KMS-11 (cell line): ENCODE results near the gene THUMPD2.

Source experiments
- H2AFZ ChIP-seq: fragments of 200-600 bp; sonication (generic); 2 replicates; pipeline ENCODE4 v1.6.1; 2016; ENCODE audit warnings: antibody characterized with exemption, mixed run types, low read depth
- H3K27ac ChIP-seq: fragments of 200-600 bp; sonication (generic); 2 replicates; pipeline ENCODE4 v1.6.1; 2016; ENCODE audit warnings: mild to moderate bottlenecking, mixed run types
- H3K27me3 ChIP-seq: fragments of 200-600 bp; sonication (generic); 2 replicates; pipeline ENCODE4 v1.6.1; 2017; ENCODE audit warnings: mild to moderate bottlenecking, low read depth, mixed run types, moderate library complexity; ENCODE audit not compliant: insufficient read depth
- H3K36me3 ChIP-seq: fragments of 200-600 bp; sonication (generic); 2 replicates; pipeline ENCODE4 v1.6.1; 2017; ENCODE audit warnings: mild to moderate bottlenecking, mixed run types; ENCODE audit not compliant: insufficient read depth
- H3K4me1 ChIP-seq: fragments of 200-600 bp; sonication (generic); 2 replicates; pipeline ENCODE4 v1.6.1; 2016; ENCODE audit warnings: mild to moderate bottlenecking, low read depth, mixed run types; ENCODE audit not compliant: poor library complexity, severe bottlenecking
- H3K4me2 ChIP-seq: fragments of 200-600 bp; sonication (generic); 2 replicates; pipeline ENCODE4 v1.7.0; 2016; ENCODE audit warnings: mild to moderate bottlenecking, mixed run types
- H3K4me3 ChIP-seq: fragments of 200-600 bp; sonication (generic); IDR thresholded peaks from 2 replicates; pipeline ENCODE4 v1.6.1; 2017; ENCODE audit warnings: low read depth, low read length, mixed read lengths; ENCODE audit not compliant: insufficient read depth
- H3K79me2 ChIP-seq: fragments of 200-600 bp; sonication (generic); 2 replicates; pipeline ENCODE4 v1.6.1; 2016; ENCODE audit warnings: low read depth, mixed run types; ENCODE audit not compliant: insufficient read depth
- H3K9ac ChIP-seq: fragments of 200-600 bp; sonication (generic); 2 replicates; pipeline ENCODE4 v1.6.1; 2016; ENCODE audit warnings: mild to moderate bottlenecking, mixed run types
- H4K20me1 ChIP-seq: fragments of 200-600 bp; sonication (generic); 2 replicates; pipeline ENCODE4 v1.6.1; 2016; ENCODE audit warnings: mild to moderate bottlenecking, mixed run types; ENCODE audit not compliant: insufficient read depth
- TF ChIP-seq, protein P1 (sequence below): fragments of 200-600 bp; sonication (generic); conservative IDR thresholded peaks from 2 replicates; pipeline ENCODE4 v1.6.1; 2017; ENCODE audit warnings: low read depth, mild to moderate bottlenecking, antibody characterized with exemption, low read length, moderate library complexity, mixed read lengths

Gene THUMPD2, protein sequence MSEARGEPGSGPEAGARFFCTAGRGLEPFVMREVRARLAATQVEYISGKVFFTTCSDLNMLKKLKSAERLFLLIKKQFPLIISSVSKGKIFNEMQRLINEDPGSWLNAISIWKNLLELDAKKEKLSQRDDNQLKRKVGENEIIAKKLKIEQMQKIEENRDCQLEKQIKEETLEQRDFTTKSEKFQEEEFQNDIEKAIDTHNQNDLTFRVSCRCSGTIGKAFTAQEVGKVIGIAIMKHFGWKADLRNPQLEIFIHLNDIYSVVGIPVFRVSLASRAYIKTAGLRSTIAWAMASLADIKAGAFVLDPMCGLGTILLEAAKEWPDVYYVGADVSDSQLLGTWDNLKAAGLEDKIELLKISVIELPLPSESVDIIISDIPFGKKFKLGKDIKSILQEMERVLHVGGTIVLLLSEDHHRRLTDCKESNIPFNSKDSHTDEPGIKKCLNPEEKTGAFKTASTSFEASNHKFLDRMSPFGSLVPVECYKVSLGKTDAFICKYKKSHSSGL

DNA sequence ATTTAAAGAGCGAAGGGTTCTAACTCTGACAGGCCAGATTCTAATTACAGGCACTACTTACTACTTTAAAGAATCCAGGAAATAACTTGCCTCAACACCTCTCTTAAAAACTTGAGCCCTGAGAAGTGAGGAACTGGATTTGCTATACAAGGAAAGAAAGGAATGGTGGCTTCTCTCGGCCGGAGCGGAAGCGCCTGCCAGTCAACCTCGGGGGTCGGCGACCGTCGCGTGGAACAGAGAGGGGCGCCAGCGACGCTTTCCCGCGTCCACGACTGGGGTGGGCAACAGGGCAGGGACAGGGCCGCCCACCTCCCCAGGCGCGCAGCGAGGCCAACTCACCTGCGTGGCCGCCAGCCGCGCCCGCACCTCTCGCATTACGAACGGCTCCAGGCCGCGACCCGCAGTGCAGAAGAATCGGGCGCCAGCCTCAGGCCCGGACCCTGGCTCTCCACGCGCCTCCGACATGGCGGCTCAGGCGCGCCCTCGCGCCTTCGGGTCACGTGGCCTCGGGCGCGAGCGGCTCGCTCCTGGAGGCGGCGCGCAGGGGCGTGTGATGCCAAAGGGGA lies at the start of gene THUMPD2:
THUMPD2 (minus strand) TSS at position 484 of the 566 bp plus-strand sequence; CDS start at position 465, 19 bp downstream.
- H3K79me2 ChIP-seq, result peaks cover 52% of the 10 kb centered on the region
- no peaks in the 10 kb centered on the region for H3K27me3 ChIP-seq
- TF ChIP-seq, protein P1, sequence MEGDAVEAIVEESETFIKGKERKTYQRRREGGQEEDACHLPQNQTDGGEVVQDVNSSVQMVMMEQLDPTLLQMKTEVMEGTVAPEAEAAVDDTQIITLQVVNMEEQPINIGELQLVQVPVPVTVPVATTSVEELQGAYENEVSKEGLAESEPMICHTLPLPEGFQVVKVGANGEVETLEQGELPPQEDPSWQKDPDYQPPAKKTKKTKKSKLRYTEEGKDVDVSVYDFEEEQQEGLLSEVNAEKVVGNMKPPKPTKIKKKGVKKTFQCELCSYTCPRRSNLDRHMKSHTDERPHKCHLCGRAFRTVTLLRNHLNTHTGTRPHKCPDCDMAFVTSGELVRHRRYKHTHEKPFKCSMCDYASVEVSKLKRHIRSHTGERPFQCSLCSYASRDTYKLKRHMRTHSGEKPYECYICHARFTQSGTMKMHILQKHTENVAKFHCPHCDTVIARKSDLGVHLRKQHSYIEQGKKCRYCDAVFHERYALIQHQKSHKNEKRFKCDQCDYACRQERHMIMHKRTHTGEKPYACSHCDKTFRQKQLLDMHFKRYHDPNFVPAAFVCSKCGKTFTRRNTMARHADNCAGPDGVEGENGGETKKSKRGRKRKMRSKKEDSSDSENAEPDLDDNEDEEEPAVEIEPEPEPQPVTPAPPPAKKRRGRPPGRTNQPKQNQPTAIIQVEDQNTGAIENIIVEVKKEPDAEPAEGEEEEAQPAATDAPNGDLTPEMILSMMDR, result no peak
- H3K4me2 ChIP-seq, result peak within 1 kb of the TSS; percentile 73
- H3K27ac ChIP-seq, result peak within 1 kb of the TSS; percentile 77
- no peaks in the 10 kb centered on the region for H4K20me1 ChIP-seq
- no peaks in the 10 kb centered on the region; the same call in 1 of the 2 replicates for H3K36me3 ChIP-seq
- peak within 1 kb of the TSS; percentile 94 for H3K9ac ChIP-seq
- peak within 1 kb of the TSS; percentile 46 for H2AFZ ChIP-seq
- peaks cover 22% of the 10 kb centered on the region for H3K4me1 ChIP-seq
- H3K4me3 ChIP-seq, result peak within 1 kb of the TSS; percentile 85

DNA sequence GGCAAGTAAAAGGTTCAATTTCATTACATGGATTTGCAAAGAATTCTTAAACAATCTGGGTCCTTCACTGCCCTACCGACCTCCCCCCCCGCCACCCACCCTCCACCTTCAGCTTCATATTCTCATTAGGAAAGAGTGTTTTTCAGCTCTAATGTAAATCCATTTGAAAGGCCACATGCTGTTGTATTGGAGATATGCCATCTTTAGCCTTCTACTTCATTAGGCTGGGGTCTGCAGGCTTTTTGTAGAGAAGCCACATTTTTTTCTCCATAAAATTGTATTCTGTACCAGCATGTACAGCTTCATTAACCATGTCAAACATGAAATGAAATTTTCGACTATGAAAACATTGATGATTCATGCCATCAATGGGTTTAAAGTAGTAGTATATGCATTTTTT lies 42.8 kb upstream of the THUMPD2 start:
- no peaks in the 10 kb centered on the region for H3K36me3 ChIP-seq
- H2AFZ ChIP-seq, result no peak overlapping the region
- no peaks in the 10 kb centered on the region for H3K79me2 ChIP-seq
- H3K4me1 ChIP-seq, result no peaks in the 10 kb centered on the region
- no peak overlapping the region for H3K4me2 ChIP-seq
- no peaks in the 10 kb centered on the region for H3K27me3 ChIP-seq
- H3K27ac ChIP-seq, result no peak overlapping the region
- H4K20me1 ChIP-seq, result no peaks in the 10 kb centered on the region
- TF ChIP-seq, protein P1, result no peak
- no peak overlapping the region for H3K4me3 ChIP-seq
- H3K9ac ChIP-seq, result no peak overlapping the region

DNA sequence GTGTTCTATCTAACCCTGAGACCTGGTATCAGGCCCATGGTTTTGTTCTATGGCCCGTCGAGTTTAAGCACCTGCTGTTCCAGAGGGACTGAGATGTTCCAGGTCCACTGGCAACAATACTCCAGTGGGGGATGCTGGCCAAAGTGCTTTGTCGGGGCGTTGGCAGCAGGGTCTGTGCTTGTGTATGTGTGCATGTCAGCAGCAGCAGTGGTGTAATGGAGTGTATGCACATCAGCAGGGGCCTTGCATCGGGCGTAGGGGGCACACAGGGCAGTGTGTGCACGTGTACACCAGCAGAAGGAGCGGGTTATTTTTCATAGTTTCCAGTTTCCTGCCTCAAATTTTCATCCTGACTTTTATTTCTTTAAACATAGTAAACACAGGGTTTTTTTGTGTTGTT lies 37.8 kb upstream of the THUMPD2 start:
- Histone ChIP-seq H3K27ac (no peak overlapping the region), H3K36me3 (no peaks in the 10 kb centered on the region), H3K4me2 (no peak overlapping the region), H3K4me3 (no peak overlapping the region), H4K20me1 (no peaks in the 10 kb centered on the region), H3K4me1 (no peaks in the 10 kb centered on the region), H3K79me2 (no peaks in the 10 kb centered on the region), H3K27me3 (no peaks in the 10 kb centered on the region), H3K9ac (no peak overlapping the region), H2AFZ (no peak overlapping the region)
- TF ChIP-seq, protein P1, result no peak

DNA sequence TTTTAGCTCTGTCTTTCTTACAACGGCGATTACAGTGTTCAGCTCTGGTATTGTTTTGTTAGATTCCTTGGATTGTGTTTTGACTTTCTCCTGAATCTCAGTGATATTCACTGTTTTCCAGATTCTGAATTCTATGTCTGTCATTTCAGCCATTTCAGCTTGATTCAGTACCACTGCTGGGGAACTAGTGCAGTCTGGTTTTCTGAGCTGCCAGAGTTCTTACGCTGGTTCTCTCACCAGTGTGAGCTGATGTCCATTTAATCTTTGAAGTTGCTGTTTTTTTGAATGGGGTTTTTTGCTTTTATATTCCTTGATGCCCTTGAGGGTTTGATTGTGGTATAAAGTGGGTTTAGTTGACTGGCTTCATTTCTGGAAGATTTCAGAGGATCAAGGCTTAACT lies 37.4 kb upstream of the THUMPD2 start:
- Histone ChIP-seq H3K36me3 (no peaks in the 10 kb centered on the region), H3K79me2 (no peaks in the 10 kb centered on the region), H3K4me1 (no peaks in the 10 kb centered on the region), H3K4me3 (no peak overlapping the region), H2AFZ (no peak overlapping the region), H3K9ac (no peak overlapping the region), H4K20me1 (no peaks in the 10 kb centered on the region), H3K27ac (no peak overlapping the region), H3K27me3 (no peaks in the 10 kb centered on the region), H3K4me2 (no peak overlapping the region)
- TF ChIP-seq, protein P1, result no peak
